Small intestine (tissue), 7 donors: ENCODE measurements around the gene TEKT2. TPM values are rescaled to one million over a fixed set of nuclear protein-coding genes. Genes with fewer than 3 reads are reported as not detected.

ENCODE experiments used
- DNase-seq, 2 donors: peaks; one replicate each; pipeline versions ENCODE4 v3.0.0 to v3.0.0-alpha.2; 2013
- FAIRE-seq: peaks from 2 replicates; lab custom pipeline; 2012; peaks lifted over from hg19 to GRCh38; lab: Jason Lieb, UNC
- H3K27ac ChIP-seq, 3 donors: one replicate each; pipeline ENCODE4 v1.5.1; 2013; ENCODE audit warnings: low read length in 2 of 3, mild to moderate bottlenecking in 2 of 3, control low read depth in 1 of 3, inconsistent platforms in 1 of 3, low read depth in 1 of 3, moderate library complexity in 1 of 3
- H3K27me3 ChIP-seq, 3 donors: one replicate each; pipeline ENCODE4 v1.6.1; 2013; ENCODE audit warnings: low read length in 3 of 3, inconsistent platforms in 1 of 3; ENCODE audit not compliant: control insufficient read depth in 3 of 3, insufficient read depth in 3 of 3
- H3K36me3 ChIP-seq, 3 donors: one replicate each; pipeline ENCODE4 v1.6.1; 2013; ENCODE audit warnings: low read length in 3 of 3, inconsistent platforms in 1 of 3, low read depth in 1 of 3, mild to moderate bottlenecking in 1 of 3, moderate library complexity in 1 of 3; ENCODE audit not compliant: control insufficient read depth in 3 of 3, insufficient read depth in 2 of 3
- H3K4me1 ChIP-seq, 3 donors: one replicate each; pipeline ENCODE4 v1.6.1; 2013; ENCODE audit warnings: low read length in 2 of 3, inconsistent platforms in 1 of 3, low read depth in 1 of 3, mild to moderate bottlenecking in 1 of 3, moderate library complexity in 1 of 3; ENCODE audit not compliant: control insufficient read depth in 3 of 3, insufficient read depth in 2 of 3
- H3K4me3 ChIP-seq, 3 donors: one replicate each; pipeline ENCODE4 v1.5.1; 2013; ENCODE audit warnings: low read length in 3 of 3, control low read depth in 1 of 3, inconsistent platforms in 1 of 3, low read depth in 1 of 3, mild to moderate bottlenecking in 1 of 3, moderate library complexity in 1 of 3
- H3K9me3 ChIP-seq, 2 donors: one replicate each; pipeline ENCODE4 v1.6.1; 2013; ENCODE audit warnings: low read depth in 1 of 2, low read length in 1 of 2; ENCODE audit not compliant: control insufficient read depth in 2 of 2, insufficient read depth in 1 of 2
- WGBS, 3 donors: extraction: QIAGEN DNeasy Blood & Tissue Kit; methylation state at CpG; one replicate each; pipeline ENCODE4 v1.1.7; 2013; 5-methylcytosine and 5-hydroxymethylcytosine counted together
- polyA plus RNA-seq, 4 donors: library from polyadenylated mRNA; stranded (reverse) in 3 of 4; unstranded in 1 of 4; fragments of 200-250 nt in 3 of 4; fragments of 120-200 nt in 1 of 4; gene quantifications; one replicate each; pipeline versions ENCODE4 v1.2.1 to v1.2.3, GENCODE V29; 2013
- donor health status: healthy with polysubstance abuse.
- donor health status: control.
- donor health status: control.
- donor health status: Bipolar disorder and iron deficiency.
- donor health status: healthy.

TEKT2 gene
- polyA plus RNA-seq, 4 donors = 0.18 to 0.44 TPM; not detected in 2

DNA sequence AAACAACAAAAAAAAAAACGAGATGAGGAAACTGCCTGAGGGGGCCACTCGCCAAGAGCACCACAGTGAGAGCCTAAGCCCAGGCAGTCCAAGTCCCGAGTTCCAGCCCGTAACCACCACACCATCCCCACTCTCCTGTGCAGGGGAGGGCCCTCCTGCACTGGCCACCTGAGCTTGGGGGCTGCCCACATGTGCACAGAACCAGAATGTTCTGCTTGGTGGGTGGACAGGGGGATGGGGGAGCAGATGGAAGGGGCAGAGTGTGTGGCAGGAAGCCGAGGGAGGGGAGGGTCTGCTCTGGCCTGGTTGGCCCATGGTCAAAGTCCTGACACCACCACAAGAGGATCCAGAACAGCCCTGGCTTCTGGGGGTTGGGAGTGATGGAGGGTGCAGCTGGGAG lies 22.4 kb downstream of the TEKT2 start:
- H3K4me3 ChIP-seq = no peak overlapping the region
- H3K27ac ChIP-seq = no peak overlapping the region
- DNase-seq (no peak), FAIRE-seq (no peak)
- H3K9me3 ChIP-seq = no peaks in the 10 kb centered on the region
- no peaks in the 10 kb centered on the region for H3K27me3 ChIP-seq
- H3K36me3 ChIP-seq = no peaks in the 10 kb centered on the region
- H3K4me1 ChIP-seq = no peaks in the 10 kb centered on the region
- WGBS, 3 donors = 38 to 47% (median 43%) methylated on average over 5 of the region's 5 CpGs

GRCh38 chr1:36107394-36107793 lies 23.5 kb downstream of the TEKT2 start:
- Histone ChIP-seq H3K4me1 (no peaks in the 10 kb centered on the region), H3K9me3 (no peaks in the 10 kb centered on the region), H3K36me3 (no peaks in the 10 kb centered on the region), H3K27ac (no peak overlapping the region), H3K27me3 (no peaks in the 10 kb centered on the region), H3K4me3 (no peak overlapping the region)
- FAIRE-seq = no peak
- DNase-seq = no peak
- 89 to 93% (median 90%) methylated on average over 7 to 9 of the region's 9 CpGs for WGBS, 3 donors

DNA sequence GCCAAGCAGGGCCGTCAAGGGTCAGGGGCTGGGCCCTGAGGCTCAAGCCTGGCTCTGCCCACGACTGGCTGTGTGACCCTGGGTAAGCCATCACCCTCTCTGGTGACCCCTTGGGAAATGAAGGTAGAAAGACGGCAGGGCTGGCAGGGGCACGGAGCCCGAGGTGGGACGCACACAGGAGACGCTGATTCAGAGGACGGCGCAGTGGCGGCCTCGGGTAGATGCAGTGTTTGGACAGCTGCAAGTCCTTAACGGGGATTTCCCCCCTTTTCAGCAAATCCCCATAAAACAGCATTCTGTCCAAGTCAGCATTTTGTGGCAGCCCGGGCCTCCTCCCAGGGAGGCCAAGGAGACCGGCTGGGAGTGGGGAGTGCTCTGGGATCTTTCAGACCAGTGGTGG lies 24.4 kb downstream of the TEKT2 start:
- no peaks in the 10 kb centered on the region for H3K9me3 ChIP-seq
- no peak overlapping the region for H3K4me3 ChIP-seq
- H3K27ac ChIP-seq = no peak overlapping the region
- WGBS, 3 donors = 73 to 84% (median 79%) methylated on average over 14 of the region's 14 CpGs
- no peaks in the 10 kb centered on the region for H3K27me3 ChIP-seq
- no peak for FAIRE-seq
- no peak for DNase-seq
- H3K4me1 ChIP-seq = no peaks in the 10 kb centered on the region
- no peaks in the 10 kb centered on the region for H3K36me3 ChIP-seq

DNA sequence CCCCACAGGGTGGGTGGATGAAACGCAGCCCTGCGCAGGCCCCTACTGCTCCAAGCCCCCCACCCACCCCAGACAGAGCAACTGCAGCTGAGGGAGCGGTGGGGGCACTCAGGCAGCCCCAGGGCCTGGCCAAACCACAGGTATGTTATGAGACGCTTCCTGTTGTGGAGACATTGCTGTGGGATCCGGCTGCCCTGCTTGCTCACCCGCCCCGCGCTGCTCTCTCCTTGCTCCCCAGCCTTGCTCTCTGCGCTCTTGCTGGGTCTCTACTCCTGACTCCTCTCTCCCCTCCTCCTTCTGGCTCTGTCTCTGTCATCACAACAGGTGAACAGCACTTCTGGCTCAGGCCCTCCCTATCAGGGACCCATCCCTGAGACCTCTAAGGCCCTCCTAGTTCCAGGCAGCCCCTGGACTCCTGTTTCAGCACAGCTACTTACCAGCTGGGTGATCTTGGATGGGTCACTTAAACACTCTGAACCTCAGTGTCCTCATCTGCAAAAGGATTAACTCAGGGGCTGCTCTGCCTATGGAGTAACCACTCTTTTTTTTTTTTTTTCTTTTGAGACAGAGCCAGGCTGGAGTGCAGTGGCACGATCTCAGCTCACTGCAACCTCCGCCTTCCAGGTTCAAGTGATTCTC lies 25.3 kb downstream of the TEKT2 start:
- no peaks in the 10 kb centered on the region for H3K36me3 ChIP-seq
- H3K27ac ChIP-seq = peak overlapping the region in 1 of 3 donors; percentile 5
- H3K9me3 ChIP-seq = no peaks in the 10 kb centered on the region
- no peaks in the 10 kb centered on the region for H3K27me3 ChIP-seq
- FAIRE-seq (no peak), DNase-seq (no peak)
- H3K4me1 ChIP-seq = no peaks in the 10 kb centered on the region
- WGBS, 3 donors = 76 to 86% (median 82%) methylated on average over 11 of the region's 11 CpGs
- H3K4me3 ChIP-seq = no peak overlapping the region

GRCh38 chr1:36111151-36111550 lies 27.3 kb downstream of the TEKT2 start:
- H3K27ac ChIP-seq = no peak overlapping the region
- H3K9me3 ChIP-seq = no peaks in the 10 kb centered on the region
- 58 to 64% (median 61%) methylated on average over 4 of the region's 4 CpGs for WGBS, 3 donors
- no peaks in the 10 kb centered on the region for H3K36me3 ChIP-seq
- FAIRE-seq = no peak
- no peak overlapping the region for H3K4me3 ChIP-seq
- DNase-seq = no peak
- H3K4me1 ChIP-seq = no peaks in the 10 kb centered on the region
- H3K27me3 ChIP-seq = no peaks in the 10 kb centered on the region

DNA sequence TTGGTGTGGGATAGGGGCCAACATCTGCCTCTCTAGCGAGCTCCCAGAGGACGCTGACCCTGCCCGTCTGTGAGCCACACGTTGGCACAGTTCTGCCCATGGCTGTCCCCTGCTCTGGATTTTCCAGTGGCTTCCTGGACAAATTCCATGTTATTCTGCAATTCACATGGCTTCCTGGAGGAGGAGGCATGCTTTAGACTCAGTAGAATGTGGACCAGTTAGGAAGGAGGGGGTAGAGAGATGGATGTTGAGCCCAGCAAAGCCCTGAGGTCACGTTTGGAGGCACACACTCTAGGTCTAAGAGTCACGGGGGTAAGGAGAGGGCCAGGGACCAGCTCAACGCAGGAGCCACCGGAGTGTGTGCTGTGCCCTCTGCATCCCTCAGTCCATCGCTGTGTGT lies 28.9 kb downstream of the TEKT2 start:
- H3K36me3 ChIP-seq = no peaks in the 10 kb centered on the region
- H3K4me3 ChIP-seq = no peak overlapping the region
- no peaks in the 10 kb centered on the region for H3K4me1 ChIP-seq
- no peaks in the 10 kb centered on the region for H3K9me3 ChIP-seq
- FAIRE-seq = no peak
- H3K27me3 ChIP-seq = no peaks in the 10 kb centered on the region
- 82 to 87% (median 85%) methylated on average over 9 of the region's 9 CpGs for WGBS, 3 donors
- H3K27ac ChIP-seq = no peak overlapping the region
- DNase-seq = no peak

GRCh38 chr1:36114371-36114770 lies 30.5 kb downstream of the TEKT2 start:
- Histone ChIP-seq H3K27me3 (peaks cover 0 to 3% (median 0%) of the 10 kb centered on the region in 3 donors), H3K4me3 (no peak overlapping the region), H3K36me3 (no peaks in the 10 kb centered on the region), H3K9me3 (no peaks in the 10 kb centered on the region), H3K27ac (no peak overlapping the region), H3K4me1 (no peaks in the 10 kb centered on the region)
- no peak for FAIRE-seq
- no peak for DNase-seq
- 64 to 78% (median 73%) methylated on average over 5 of the region's 5 CpGs for WGBS, 3 donors

- H3K27ac ChIP-seq = no peak overlapping the region
- no peaks in the 10 kb centered on the region for H3K9me3 ChIP-seq
- no peaks in the 10 kb centered on the region for H3K36me3 ChIP-seq
- H3K4me1 ChIP-seq = no peaks in the 10 kb centered on the region
- no peak overlapping the region for H3K4me3 ChIP-seq
- DNase-seq (no peak), FAIRE-seq (no peak)
- WGBS, 3 donors = 67 to 83% (median 77%) methylated on average over 18 of the region's 18 CpGs
- H3K27me3 ChIP-seq = peaks cover 0 to 3% (median 0%) of the 10 kb centered on the region in 3 donors
Observed at GRCh38 chr1:36115200-36115669, 31.3 kb downstream of the TEKT2 start.

DNA sequence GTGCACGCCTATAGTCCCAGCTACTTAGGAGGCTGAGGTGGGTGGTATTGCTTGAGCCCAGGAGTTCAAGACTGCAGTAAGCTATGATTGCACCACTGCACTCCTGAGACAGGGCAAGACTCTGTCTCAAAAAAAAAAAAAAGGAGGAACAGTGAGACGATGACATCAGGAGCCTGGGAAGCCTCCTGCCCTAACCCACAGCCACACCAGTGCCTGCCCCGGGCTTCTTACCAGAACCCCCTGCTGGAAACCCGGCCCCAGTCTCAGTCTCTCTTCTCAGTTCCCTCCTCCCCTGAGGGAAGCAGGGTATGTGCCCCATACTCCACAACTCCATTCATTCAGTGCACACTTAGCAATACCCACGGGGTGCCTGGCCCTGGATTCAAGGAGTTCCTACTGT lies 32.0 kb downstream of the TEKT2 start:
- H3K4me1 ChIP-seq = no peaks in the 10 kb centered on the region
- FAIRE-seq = no peak
- WGBS, 3 donors = 74 to 79% (median 74%) methylated on average over 5 of the region's 5 CpGs

More for the DNA sequence above, 32.0 kb downstream of the TEKT2 start:
- no peak overlapping the region for H3K4me3 ChIP-seq
- no peaks in the 10 kb centered on the region for H3K36me3 ChIP-seq
- H3K27ac ChIP-seq = no peak overlapping the region
- DNase-seq = no peak
- peaks cover 0 to 3% (median 0%) of the 10 kb centered on the region in 3 donors for H3K27me3 ChIP-seq
- H3K9me3 ChIP-seq = no peaks in the 10 kb centered on the region
